HG02588 (cell line): Measurements from ENCODE around the gene ZSWIM4.
"Not testable (repeated sequence)": the region's sequence is repeated elsewhere in the genome, so short reads cannot be mapped to it uniquely, and the experiment has no call there.

Experiments
- ATAC-seq: cut with Tn5 transposase; IDR thresholded peaks from one replicate; pipeline ENCODE4 v1.9.1; 2021; ENCODE audit warnings: mild to moderate bottlenecking, moderate library complexity; ENCODE audit not compliant: unreplicated experiment

The ZSWIM4 gene

DNA sequence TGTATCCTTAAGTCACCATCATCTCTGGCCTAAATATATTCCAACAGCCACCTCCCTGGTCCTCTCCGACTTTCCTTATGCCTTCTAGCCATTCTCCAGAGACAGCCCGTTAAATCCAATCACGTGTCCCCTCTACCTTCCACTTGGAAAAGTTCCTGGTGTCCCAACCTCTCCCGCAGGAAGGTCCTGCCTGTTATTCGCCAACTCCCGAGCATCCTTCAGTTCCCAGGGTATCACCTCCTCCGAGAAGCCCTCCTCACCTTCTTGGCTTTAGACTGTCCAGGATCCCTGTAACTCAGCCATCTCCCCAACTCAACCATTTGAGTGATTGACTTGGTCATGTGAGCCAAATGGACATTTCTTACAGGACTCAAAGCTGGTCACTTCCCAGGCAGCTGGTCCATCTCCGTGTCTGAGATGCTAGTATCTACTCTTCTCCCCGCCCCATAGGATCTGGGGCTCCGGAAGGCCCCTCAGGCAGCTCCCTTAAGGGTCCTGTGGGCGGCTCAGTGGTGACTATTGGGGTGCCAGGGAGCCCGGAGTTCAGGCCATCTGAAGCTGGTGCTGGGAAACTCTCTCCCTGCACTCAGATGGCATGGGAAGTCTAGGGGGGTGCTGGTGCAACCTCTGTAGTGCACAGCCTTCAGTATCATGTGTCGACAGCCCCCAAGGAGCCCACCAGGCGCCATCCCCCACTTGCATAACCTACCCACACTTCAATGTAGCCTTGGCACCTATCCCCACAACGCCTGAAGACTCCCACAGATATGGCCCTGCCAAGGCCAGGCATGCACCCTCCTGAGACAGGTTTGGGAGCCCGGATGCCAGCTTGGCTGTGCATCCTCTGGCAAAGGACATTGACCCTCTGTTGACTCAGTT lies 53.8 kb downstream of the ZSWIM4 start:
- no peak for ATAC-seq

DNA sequence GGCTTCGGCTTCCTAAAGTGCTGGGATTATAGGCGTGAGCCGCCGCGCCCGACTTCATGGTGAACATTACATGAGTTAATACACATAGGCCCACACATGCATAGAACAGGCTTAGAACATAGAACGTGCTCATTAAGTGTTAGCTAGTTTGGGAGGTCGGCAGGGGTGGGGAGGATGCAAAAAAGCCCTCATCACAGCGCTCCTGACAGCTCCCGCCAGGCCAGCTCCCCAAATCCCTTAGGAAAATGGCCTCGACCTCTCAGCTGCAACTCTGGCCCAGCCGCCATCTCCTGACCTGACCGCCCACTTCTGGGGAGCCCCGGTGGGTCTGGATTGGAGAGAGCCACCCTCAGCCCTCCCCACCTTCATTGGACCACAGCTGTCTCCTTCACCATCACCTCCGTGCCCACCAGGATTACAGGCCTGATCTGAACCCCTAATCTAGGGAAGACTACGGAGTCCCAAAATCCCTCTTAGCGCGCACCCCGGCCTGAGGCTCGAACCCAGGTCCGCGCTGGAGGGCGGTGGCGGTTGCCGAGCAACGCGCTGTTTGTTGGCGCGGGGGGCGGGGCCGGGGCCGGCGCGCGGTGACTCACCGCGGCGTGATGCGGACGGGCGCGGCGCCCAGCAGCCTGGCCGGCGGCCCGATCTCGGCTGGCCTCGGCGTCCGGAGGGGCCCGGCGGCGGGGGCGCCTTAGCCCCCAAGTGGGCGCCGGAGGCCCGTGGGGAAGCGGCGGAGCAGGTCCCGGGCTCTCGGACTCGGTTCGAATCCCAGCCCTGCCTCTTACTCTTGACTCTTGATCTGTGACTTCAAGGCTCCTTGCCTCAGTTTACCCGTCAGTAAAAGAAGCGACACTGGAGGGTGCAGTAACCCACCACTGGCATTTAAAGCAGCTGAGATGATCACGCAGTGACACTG lies 55.0 kb downstream of the ZSWIM4 start:
- no peak for ATAC-seq

DNA sequence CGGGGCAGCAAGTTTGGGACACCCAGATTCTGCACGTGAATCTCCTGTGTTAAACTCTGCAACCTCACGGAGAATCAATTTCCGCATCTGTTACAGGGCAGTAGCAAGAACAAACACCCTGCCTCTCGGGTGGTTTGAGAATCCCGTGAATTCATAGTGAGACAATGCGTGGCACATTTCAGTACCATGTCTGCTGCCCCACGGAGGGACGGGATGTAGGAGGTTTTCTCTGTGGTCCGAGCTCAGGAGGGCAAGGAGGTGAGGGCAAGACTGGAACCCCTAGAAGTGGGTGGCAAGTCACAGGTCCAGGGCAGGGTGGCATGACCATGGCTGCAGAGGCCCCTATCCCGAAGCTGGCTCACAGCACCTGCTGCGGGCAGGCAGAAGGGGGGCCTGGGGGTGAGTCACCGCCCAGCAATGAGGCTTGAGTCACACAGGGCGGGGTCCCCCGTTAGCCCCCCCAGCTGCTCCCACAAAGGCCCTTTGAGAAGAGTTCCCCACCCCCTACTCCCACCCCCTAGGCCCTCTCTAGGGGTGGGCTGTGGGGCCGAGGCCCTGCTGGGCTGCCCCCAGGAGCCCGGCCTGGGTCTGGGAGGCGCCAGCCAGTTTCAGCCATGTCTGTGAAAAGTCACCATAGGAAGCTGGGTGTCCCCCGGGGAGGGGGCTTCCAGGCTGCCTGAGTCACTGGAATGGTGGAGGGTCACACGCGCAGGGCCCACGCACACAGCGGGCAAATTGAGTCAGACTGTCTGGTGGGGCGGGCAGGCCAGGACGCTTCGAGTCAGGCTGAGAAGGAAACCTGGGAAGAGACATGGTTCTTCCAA lies 55.9 kb downstream of the ZSWIM4 start:
- no peak for ATAC-seq

GRCh38 chr19:13851734-13852114 lies 56.5 kb downstream of the ZSWIM4 start:
- ATAC-seq = not testable (repeated sequence)

DNA sequence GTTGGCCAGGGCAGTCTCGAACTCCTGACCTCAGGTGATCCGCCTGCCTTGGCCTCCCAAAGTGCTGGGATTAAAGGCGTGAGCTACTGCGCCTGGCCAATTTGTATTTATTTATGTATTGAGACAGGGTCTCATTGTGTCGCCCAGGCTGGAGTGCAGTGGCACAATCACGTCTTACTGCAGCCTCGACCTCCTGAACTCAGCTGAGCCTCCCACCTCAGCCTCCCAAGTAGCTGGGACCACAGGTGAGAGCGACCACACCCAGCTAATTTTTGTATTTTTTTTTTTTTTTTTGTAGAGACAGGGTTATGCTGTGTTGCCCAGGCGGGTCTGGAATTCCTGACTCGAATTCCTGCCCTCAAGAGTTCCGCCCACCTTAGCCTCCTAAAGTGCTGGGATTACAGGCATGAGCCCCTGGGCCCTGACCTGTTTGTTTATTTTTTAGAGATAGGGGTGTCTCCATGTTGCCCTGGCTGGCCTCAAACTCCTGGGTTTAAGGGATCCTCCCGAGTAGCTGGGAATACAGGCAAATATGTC lies 57.0 kb downstream of the ZSWIM4 start:
- not testable (repeated sequence) for ATAC-seq

GRCh38 chr19:13856497-13856896 lies 61.3 kb downstream of the ZSWIM4 start:
- ATAC-seq = no peak

GRCh38 chr19:13859361-13859880 lies 64.2 kb downstream of the ZSWIM4 start:
- no peak for ATAC-seq

DNA sequence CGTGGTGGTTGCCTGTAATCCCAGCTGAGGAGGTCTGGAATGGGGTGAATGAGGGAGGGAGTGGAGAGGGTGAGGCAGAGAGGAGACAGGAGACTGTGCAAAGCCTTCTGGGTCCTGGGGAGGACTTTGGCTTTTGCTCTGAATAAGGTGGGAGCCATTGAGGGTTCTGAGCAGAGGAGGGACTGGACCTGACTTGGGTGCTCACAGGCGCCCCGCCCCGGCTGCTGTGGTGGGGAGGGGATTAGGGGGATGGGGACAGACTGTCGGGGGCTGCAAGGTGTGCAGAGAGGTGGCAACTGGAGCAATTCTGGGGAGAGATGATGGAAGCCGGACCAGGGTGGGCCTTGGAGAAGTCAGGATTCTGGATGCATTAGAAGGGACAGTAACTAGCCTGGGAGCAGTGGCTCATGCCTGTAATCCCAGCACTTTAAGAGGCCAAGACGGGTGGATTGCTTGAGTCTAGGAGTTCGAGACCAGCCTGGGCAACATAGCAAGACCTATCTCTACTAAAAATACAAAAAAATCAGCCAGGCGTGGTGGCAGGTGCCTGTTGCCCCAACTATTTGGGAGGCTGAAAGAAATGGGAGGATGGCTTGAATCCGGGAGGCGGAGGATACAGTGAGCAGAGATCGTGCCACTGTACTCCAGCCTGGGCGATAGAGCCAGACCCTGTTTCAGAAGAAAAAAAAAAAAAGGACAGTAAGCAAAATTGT lies 65.6 kb downstream of the ZSWIM4 start:
- ATAC-seq = no peak

- peak; percentile 28 for ATAC-seq
Measured at GRCh38 chr19:13861392-13861713, 66.1 kb downstream of the ZSWIM4 start.

- peak; percentile 68 for ATAC-seq
Measured at GRCh38 chr19:13861714-13862531, 66.7 kb downstream of the ZSWIM4 start.

DNA sequence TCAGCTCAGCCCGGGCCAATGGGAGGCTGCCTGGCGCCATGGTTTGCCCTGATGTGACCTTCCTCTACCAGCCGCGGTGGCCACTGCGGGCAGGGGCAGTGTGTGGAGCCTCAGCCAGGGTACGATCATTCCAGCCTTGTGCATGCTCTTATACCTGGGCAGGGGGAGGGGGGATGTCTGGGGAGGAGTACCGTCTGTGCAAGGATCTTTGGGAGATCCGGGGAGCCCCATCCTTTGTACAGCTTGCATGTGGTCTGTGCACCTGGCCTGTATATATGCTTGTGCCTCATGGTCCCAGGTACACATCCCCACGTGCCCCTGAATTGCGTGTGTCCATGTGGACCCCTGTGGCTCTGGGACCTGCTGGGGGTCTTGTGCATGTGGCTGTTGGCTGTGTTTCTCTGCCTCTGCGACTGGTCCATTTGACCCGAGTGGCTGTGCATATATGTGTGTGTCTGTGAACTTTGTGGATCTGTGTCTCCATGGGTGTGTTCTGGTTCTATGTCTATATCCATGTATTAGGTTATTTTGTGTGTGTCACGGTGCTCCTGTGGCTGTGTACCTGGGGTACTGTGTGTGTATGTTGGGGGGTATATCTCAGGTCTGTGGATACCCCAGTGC lies 68.9 kb downstream of the ZSWIM4 start:
- ATAC-seq = no peak

GRCh38 chr19:13864667-13865570 lies 69.7 kb downstream of the ZSWIM4 start:
- ATAC-seq = no peak

- ATAC-seq = no peak
Measured at GRCh38 chr19:13865571-13866462, 70.6 kb downstream of the ZSWIM4 start.

GRCh38 chr19:13866463-13867046 lies 71.3 kb downstream of the ZSWIM4 start:
- no peak for ATAC-seq

DNA sequence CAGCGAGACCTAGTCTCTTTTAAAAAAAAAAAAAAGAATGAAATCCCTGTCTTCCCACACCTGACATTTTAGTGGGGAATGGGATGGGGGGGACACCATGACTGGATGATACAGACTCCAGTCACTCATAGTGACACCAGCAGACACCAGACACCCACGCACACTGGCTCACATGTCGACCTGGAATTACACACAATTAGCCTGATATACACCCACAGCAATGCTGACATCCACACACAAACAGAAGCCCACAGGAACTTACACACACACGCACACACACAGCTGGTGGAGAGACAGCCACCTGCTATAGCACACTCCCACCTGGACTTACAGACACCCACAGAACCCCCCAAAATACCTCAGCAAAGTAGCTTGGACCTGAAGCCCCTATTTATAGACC lies 73.4 kb downstream of the ZSWIM4 start:
- ATAC-seq = no peak

GRCh38 chr19:13869281-13869680 lies 74.0 kb downstream of the ZSWIM4 start:
- no peak for ATAC-seq
